Astrocyte (in vitro differentiated cells and primary cell): ENCODE measurements around the gene SYCP1. TPM values are rescaled to one million over a fixed set of nuclear protein-coding genes. Genes with fewer than 3 reads are reported as not detected.

Source experiments
- DNase-seq: peaks from one replicate; pipeline ENCODE4 v3.0.0-alpha.2; 2010; ENCODE audit warnings: low read depth
- FAIRE-seq: peaks from 2 replicates; lab custom pipeline; 2011; peaks lifted over from hg19 to GRCh38; lab: Jason Lieb, UNC
- H2AFZ ChIP-seq: 2 replicates; pipeline ENCODE4 v1.6.0; 2012; ENCODE audit warnings: low read depth, low read length, inconsistent platforms
- H3K27ac ChIP-seq: 2 replicates; pipeline ENCODE4 v1.5.1; 2011; ENCODE audit warnings: low read depth, low read length, inconsistent platforms
- H3K27me3 ChIP-seq: 2 replicates; pipeline ENCODE4 v1.6.0; 2011; ENCODE audit warnings: low read length, inconsistent platforms; ENCODE audit not compliant: insufficient read depth
- H3K36me3 ChIP-seq: 2 replicates; pipeline ENCODE4 v1.5.1; 2011; ENCODE audit warnings: low read length, inconsistent platforms; ENCODE audit not compliant: insufficient read depth
- H3K4me1 ChIP-seq: 2 replicates; pipeline ENCODE4 v1.5.1; 2011; ENCODE audit warnings: low read length, inconsistent platforms; ENCODE audit not compliant: insufficient read depth
- H3K4me2 ChIP-seq: 2 replicates; pipeline ENCODE4 v1.6.0; 2012; ENCODE audit warnings: low read length, inconsistent platforms
- H3K4me3 ChIP-seq: 2 replicates; pipeline ENCODE4 v1.5.1; 2011; ENCODE audit warnings: low read depth, mild to moderate bottlenecking, low read length, inconsistent platforms; ENCODE audit not compliant: insufficient read depth
- H3K79me2 ChIP-seq: 2 replicates; pipeline ENCODE4 v1.6.0; 2012; ENCODE audit warnings: mild to moderate bottlenecking, low read length, inconsistent platforms; ENCODE audit not compliant: insufficient read depth
- H3K9ac ChIP-seq: 2 replicates; pipeline ENCODE4 v1.6.0; 2012; ENCODE audit warnings: mild to moderate bottlenecking, low read length, inconsistent platforms
- H3K9me3 ChIP-seq: 2 replicates; pipeline ENCODE4 v1.5.1; 2012; ENCODE audit warnings: low read depth, mild to moderate bottlenecking, low read length, inconsistent platforms; ENCODE audit not compliant: insufficient read depth
- H4K20me1 ChIP-seq: 2 replicates; pipeline ENCODE4 v1.6.0; 2012; ENCODE audit warnings: low read length, inconsistent platforms; ENCODE audit not compliant: insufficient read depth
- H3K27ac Mint-ChIP-seq: one replicate; pipeline ENCODE4 v1.8.0; 2021; ENCODE audit warnings: mild to moderate bottlenecking, mixed read lengths; ENCODE audit not compliant: unreplicated experiment
- H3K27me3 Mint-ChIP-seq: one replicate; pipeline ENCODE4 v1.8.0; 2021; ENCODE audit warnings: low read depth, mixed read lengths; ENCODE audit not compliant: unreplicated experiment
- H3K36me3 Mint-ChIP-seq: one replicate; pipeline ENCODE4 v1.8.0; 2021; ENCODE audit warnings: low read depth, mixed read lengths; ENCODE audit not compliant: unreplicated experiment
- H3K4me1 Mint-ChIP-seq: one replicate; pipeline ENCODE4 v1.8.0; 2021; ENCODE audit warnings: low read depth, mixed read lengths; ENCODE audit not compliant: unreplicated experiment
- H3K4me3 Mint-ChIP-seq: one replicate; pipeline ENCODE4 v1.8.0; 2021; ENCODE audit warnings: mild to moderate bottlenecking, moderate library complexity, mixed read lengths; ENCODE audit not compliant: unreplicated experiment
- H3K9me3 Mint-ChIP-seq: one replicate; pipeline ENCODE4 v1.8.0; 2021; ENCODE audit warnings: mild to moderate bottlenecking, mixed read lengths; ENCODE audit not compliant: unreplicated experiment
- EZH2 ChIP-seq: IDR thresholded peaks from 2 replicates; pipeline ENCODE4 v1.6.1; 2012; ENCODE audit warnings: mild to moderate bottlenecking, low read length, inconsistent platforms; ENCODE audit not compliant: insufficient read depth
- total RNA-seq: library from RNA; stranded (reverse); gene quantifications from 2 replicates; pipeline ENCODE4 v1.2.1, GENCODE V29; 2021
- TF ChIP-seq, protein P1 (sequence below): IDR thresholded peaks from 2 replicates; pipeline ENCODE4 v1.5.1; 2011; ENCODE audit warnings: low read depth, mild to moderate bottlenecking, inconsistent platforms, low read length, moderate library complexity; ENCODE audit not compliant: insufficient read depth

SYCP1 gene
- total RNA-seq, 1 donor from 2014 or later, result not detected

DNA sequence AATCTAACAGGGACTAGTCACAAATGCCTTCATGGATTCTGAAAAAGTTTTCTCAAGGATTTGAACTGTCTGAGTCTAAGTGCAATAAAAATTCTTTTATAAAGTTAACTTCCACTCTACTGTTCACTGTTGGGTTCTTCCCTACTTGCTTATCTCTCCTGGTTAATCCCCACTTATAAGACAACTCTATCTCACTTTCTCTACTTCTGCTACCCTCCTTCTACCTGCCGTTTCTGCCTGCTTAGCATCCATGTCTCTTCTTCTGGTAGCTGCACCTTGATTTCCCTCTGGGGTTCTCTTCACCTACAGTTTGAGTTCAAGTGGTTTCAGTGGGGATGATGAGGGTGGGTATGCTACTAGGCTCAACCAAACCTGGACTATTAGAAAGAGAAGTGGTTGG is 181.0 kb downstream of the SYCP1 start:
- no peak overlapping the region for H2AFZ ChIP-seq
- Mint-ChIP-seq H3K36me3 (no peaks in the 10 kb centered on the region), H3K9me3 (no peaks in the 10 kb centered on the region), H3K27ac (no peak overlapping the region), H3K4me3 (no peak overlapping the region), H3K27me3 (no peaks in the 10 kb centered on the region), H3K4me1 (no peaks in the 10 kb centered on the region)
- DNase-seq (no peak), FAIRE-seq (no peak)
- no peak overlapping the region for H3K27ac ChIP-seq
- H3K9me3 ChIP-seq, result no peaks in the 10 kb centered on the region
- TF ChIP-seq, protein P1, sequence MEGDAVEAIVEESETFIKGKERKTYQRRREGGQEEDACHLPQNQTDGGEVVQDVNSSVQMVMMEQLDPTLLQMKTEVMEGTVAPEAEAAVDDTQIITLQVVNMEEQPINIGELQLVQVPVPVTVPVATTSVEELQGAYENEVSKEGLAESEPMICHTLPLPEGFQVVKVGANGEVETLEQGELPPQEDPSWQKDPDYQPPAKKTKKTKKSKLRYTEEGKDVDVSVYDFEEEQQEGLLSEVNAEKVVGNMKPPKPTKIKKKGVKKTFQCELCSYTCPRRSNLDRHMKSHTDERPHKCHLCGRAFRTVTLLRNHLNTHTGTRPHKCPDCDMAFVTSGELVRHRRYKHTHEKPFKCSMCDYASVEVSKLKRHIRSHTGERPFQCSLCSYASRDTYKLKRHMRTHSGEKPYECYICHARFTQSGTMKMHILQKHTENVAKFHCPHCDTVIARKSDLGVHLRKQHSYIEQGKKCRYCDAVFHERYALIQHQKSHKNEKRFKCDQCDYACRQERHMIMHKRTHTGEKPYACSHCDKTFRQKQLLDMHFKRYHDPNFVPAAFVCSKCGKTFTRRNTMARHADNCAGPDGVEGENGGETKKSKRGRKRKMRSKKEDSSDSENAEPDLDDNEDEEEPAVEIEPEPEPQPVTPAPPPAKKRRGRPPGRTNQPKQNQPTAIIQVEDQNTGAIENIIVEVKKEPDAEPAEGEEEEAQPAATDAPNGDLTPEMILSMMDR, result no peak
- no peak for TF ChIP-seq EZH2
- no peaks in the 10 kb centered on the region for H3K36me3 ChIP-seq
- H3K9ac ChIP-seq, result no peak overlapping the region
- no peak overlapping the region for H3K4me2 ChIP-seq
- H4K20me1 ChIP-seq, result no peaks in the 10 kb centered on the region
- H3K79me2 ChIP-seq, result no peaks in the 10 kb centered on the region
- H3K4me3 ChIP-seq, result no peak overlapping the region
- H3K27me3 ChIP-seq, result peaks cover 3% of the 10 kb centered on the region
- H3K4me1 ChIP-seq, result peaks cover 4% of the 10 kb centered on the region

DNA sequence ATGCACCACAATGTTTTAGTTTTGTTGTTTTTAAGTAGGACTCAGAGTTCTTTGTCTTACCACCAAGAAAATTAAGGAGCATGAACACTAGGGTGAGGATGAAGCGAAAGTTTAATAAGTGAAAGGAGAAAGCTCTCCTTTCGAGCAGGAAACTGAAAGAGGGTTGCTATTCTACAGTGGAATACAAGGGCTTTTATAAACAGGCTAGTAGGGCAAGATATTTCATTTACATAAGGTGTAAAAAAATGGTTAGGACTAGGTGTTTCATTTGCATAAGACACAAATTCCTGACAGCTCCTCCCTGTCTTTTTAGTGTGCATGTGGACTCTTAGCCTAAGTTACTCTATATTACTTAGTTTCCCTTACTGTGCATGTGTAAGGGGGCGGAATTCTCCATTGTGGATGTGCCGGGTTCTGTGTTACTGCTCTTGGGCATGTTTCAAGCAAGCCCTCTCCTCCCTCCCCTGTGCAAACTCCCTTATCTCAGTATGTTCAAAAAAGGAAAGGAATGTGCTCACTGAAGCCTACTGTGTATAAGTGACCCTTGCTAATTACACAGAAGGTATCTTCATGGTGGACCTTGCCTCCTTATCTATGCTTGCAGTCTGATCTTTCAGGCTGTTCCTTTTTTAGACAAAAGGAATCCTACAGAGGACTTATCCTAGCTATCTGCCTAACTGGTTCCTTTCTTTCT is 182.3 kb downstream of the SYCP1 start:
- Histone ChIP-seq H3K4me1 (peaks cover 4% of the 10 kb centered on the region), H3K27me3 (peaks cover 3% of the 10 kb centered on the region), H3K9me3 (no peaks in the 10 kb centered on the region), H3K4me2 (no peak overlapping the region), H3K36me3 (no peaks in the 10 kb centered on the region), H3K9ac (no peak overlapping the region), H3K4me3 (no peak overlapping the region), H3K79me2 (no peaks in the 10 kb centered on the region), H3K27ac (no peak overlapping the region), H4K20me1 (no peaks in the 10 kb centered on the region), H2AFZ (no peak overlapping the region)
- H3K4me3 Mint-ChIP-seq, result no peak overlapping the region
- H3K36me3 Mint-ChIP-seq, result no peaks in the 10 kb centered on the region
- TF ChIP-seq, protein P1, result no peak
- no peak for TF ChIP-seq EZH2
- H3K27me3 Mint-ChIP-seq, result no peaks in the 10 kb centered on the region
- no peak for FAIRE-seq
- no peaks in the 10 kb centered on the region for H3K4me1 Mint-ChIP-seq
- H3K9me3 Mint-ChIP-seq, result no peaks in the 10 kb centered on the region
- DNase-seq, result no peak
- H3K27ac Mint-ChIP-seq, result no peak overlapping the region

DNA sequence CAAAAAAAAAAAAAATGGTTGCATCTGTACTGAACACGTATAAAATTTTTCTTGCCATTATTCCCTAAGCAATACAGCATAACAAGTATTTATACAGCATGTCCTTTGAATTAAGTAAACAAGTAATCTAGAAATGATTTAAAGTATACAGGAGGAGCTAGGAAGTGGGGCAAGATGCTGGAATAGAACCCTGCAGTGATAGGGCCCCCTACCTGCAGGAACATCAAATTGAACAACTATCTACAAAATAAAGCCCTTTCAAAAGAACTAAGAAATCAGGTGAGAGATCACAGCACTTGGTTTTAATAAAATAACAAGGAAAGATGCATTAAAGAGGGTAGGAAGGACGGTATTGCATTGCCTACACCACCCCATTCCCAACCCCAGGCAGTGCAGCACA is 185.8 kb downstream of the SYCP1 start:
- H3K27me3 Mint-ChIP-seq, result no peaks in the 10 kb centered on the region
- H3K4me2 ChIP-seq, result no peak overlapping the region
- no peaks in the 10 kb centered on the region for H3K79me2 ChIP-seq
- H3K9me3 Mint-ChIP-seq, result no peaks in the 10 kb centered on the region
- H3K4me3 Mint-ChIP-seq, result no peak overlapping the region
- TF ChIP-seq, protein P1, result no peak
- TF ChIP-seq EZH2, result no peak
- no peak overlapping the region for H2AFZ ChIP-seq
- H3K4me1 Mint-ChIP-seq, result no peaks in the 10 kb centered on the region
- H3K27ac Mint-ChIP-seq, result no peak overlapping the region
- no peaks in the 10 kb centered on the region for H3K36me3 Mint-ChIP-seq
- H3K9me3 ChIP-seq, result no peaks in the 10 kb centered on the region
- DNase-seq, result no peak
- H3K4me1 ChIP-seq, result peaks cover 4% of the 10 kb centered on the region
- H3K9ac ChIP-seq, result no peak overlapping the region
- H4K20me1 ChIP-seq, result no peaks in the 10 kb centered on the region
- no peak overlapping the region for H3K4me3 ChIP-seq
- H3K36me3 ChIP-seq, result no peaks in the 10 kb centered on the region
- no peak for FAIRE-seq
- no peak overlapping the region for H3K27ac ChIP-seq
- H3K27me3 ChIP-seq, result peaks cover 3% of the 10 kb centered on the region
